ENCODE data around the gene PIGC.

PIGC gene

DNA sequence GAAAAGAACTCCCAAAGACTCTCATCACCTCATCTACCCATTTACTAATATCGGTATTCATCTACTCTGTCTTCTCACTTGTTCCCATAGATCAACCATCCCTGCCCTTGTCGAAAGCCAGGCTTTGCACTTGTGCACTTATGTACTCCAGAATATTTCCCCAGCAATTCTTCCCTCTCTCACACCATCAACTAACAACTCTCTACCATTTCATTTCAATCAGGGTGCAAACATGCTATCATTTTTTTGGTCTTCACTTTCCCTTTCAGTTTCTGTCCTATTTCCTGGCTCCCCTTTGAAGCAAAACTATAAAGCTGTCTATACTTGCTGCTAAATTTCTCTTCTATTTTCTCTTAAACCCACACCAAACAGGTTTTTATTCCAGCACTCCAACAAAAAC lies 16.7 kb downstream of the PIGC start:
- no peaks in the 10 kb centered on the region for H3K4me1 ChIP-seq (ENCODE audit: control insufficient read depth, insufficient read depth, low read length)
- no peaks in the 10 kb centered on the region for H3K36me3 ChIP-seq (ENCODE audit: insufficient read depth, low read length)
- no peak overlapping the region for H3K4me3 ChIP-seq (ENCODE audit: low read length)

DNA sequence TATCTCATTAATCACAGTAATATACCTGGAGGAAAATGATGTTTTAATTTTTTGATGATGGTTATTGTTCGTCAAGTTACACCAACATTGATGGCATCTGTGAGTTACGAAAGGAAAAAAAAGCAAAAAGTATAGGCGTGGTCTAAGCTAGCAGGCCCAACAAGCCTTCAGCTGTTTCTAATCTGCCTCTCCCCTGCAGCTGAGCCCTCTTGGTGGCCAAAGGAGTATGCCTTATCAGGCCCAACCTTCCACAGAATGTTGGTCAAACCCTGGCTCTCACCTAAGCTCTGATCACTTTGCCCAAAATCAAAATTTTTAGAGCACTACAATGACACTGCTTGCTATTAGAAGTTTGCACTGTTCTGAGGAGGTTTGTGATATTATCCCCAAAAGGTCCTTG lies 18.5 kb downstream of the PIGC start:
- no peak overlapping the region for H3K4me2 ChIP-seq (ENCODE audit: low read length)
- H3K36me3 ChIP-seq (ENCODE audit: insufficient read depth, low read length) = no peaks in the 10 kb centered on the region
- no peak overlapping the region for H3K9ac ChIP-seq (ENCODE audit: low read depth, low read length)
- H3K4me3 ChIP-seq (ENCODE audit: low read length) = no peak overlapping the region
- no peaks in the 10 kb centered on the region for H3K4me1 ChIP-seq (ENCODE audit: control insufficient read depth, insufficient read depth, low read length)
- no peaks in the 10 kb centered on the region for H3K27me3 ChIP-seq (ENCODE audit: control insufficient read depth, insufficient read depth, low read length)
- no peaks in the 10 kb centered on the region for H3K9me3 ChIP-seq (replicated peaks; ENCODE audit: low read length)

More for the DNA sequence above, 16.7 kb downstream of the PIGC start:
- no peak overlapping the region for H3K4me2 ChIP-seq (ENCODE audit: low read length)
- no peak overlapping the region for H3K9ac ChIP-seq (ENCODE audit: low read depth, low read length)
- H3K9me3 ChIP-seq (replicated peaks; ENCODE audit: low read length) = no peaks in the 10 kb centered on the region
- H3K27me3 ChIP-seq (ENCODE audit: control insufficient read depth, insufficient read depth, low read length) = no peaks in the 10 kb centered on the region

DNA sequence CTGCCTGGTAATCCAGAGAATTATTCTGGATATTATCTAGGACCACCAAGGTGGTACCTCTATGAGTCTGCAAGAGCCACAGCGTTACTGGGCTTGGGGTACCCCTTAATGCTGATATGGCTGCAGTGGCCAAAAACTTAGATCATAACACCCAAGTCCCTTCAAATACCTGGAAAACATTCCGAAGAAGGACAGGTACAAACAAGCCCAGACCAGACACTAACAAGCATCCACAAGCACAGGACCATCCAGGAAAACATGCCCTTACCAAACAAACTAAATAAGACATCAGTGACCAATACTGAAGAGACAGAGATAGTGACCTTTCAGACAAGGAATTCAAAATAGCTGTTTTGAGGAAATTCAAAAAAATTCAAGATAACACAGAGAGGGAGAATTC lies 20.5 kb downstream of the PIGC start:
- Histone ChIP-seq H3K4me1 (ENCODE audit: control insufficient read depth, insufficient read depth, low read length) (no peaks in the 10 kb centered on the region), H3K27me3 (ENCODE audit: control insufficient read depth, insufficient read depth, low read length) (no peaks in the 10 kb centered on the region), H3K4me3 (ENCODE audit: low read length) (no peak overlapping the region), H3K9ac (ENCODE audit: low read depth, low read length) (no peak overlapping the region), H3K9me3 (replicated peaks; ENCODE audit: low read length) (no peaks in the 10 kb centered on the region), H3K4me2 (ENCODE audit: low read length) (no peak overlapping the region), H3K36me3 (ENCODE audit: insufficient read depth, low read length) (no peaks in the 10 kb centered on the region)

DNA sequence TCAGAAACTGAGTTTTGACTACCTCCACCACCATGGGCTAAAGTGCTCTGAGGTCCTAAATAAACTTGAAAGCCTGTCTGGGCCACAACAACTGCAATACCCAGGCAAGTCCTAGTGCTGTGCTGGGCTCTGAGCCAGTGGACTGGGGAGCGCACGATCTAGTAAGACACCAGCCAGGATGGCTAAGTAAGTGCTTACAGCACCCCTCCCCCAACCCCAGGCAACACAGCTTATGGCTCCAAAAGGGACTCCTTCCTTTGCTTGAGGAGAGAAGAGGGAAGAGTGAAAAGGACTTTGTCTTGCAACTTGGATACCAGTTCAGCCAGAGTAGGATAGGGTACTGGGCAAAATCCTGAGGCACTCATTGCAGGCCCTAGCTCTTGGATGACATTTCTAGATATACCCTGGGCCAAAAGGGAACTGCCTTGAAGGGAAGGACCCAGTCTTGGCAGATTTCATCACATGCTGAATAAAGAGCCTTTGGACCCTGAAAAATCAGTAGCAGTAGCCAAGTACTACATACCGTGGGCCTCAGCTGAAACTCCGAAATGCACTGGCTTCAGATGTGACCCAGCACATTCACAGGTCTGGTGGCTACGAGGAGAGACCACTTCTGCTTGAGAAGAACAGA lies 21.8 kb downstream of the PIGC start:
- Histone ChIP-seq H3K4me3 (ENCODE audit: low read length) (no peak overlapping the region), H3K27me3 (ENCODE audit: control insufficient read depth, insufficient read depth, low read length) (no peaks in the 10 kb centered on the region), H3K4me2 (ENCODE audit: low read length) (no peak overlapping the region), H3K9ac (ENCODE audit: low read depth, low read length) (no peak overlapping the region), H3K4me1 (ENCODE audit: control insufficient read depth, insufficient read depth, low read length) (no peaks in the 10 kb centered on the region), H3K9me3 (replicated peaks; ENCODE audit: low read length) (no peaks in the 10 kb centered on the region), H3K36me3 (ENCODE audit: insufficient read depth, low read length) (no peaks in the 10 kb centered on the region)

DNA sequence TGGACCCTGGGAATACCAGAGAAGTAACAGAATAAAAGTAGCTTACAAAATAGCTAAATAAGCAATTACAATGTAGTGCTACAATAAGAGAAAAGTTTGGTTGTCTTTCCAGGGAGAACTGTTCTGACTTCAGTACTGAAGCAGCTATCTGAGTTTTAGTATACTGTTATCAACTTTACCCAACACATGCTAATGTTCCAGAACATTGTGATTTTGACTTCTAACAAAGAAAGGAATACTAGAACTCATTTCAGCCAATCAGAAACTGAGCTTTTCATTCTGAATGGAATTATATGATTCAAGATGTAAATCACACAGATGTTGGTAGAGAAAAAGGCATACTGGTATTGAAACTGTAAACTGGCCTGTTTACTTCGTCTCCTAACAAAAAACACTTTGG lies 23.5 kb downstream of the PIGC start, which contains the start of gene C1orf105:
Gene C1orf105 (plus strand): TSS at position 301 of the 400 bp plus-strand sequence. CDS start 201 bp downstream, outside the sequence.
- Histone ChIP-seq H3K27me3 (ENCODE audit: control insufficient read depth, insufficient read depth, low read length) (no peaks in the 10 kb centered on the region), H3K4me1 (ENCODE audit: control insufficient read depth, insufficient read depth, low read length) (no peaks in the 10 kb centered on the region)

DNA sequence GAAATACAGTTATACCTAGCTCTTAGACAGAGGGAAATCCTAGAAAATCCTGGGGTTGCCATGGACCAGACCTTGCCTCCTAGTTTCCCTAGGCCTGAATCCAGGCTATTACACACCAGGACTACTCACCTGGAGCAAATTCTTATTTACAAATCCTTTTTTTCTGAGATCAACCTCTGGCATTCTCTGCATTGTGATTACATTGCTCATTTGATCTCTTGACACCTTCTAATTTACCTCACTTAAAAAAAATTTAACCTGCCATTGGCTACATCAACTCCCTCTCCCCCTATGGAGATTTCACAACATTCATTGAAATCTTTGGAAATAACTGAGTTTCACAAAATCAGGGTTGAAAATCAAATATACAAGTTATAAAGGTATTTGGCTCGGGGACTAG lies 26.3 kb downstream of the PIGC start:
- no peaks in the 10 kb centered on the region for H3K9me3 ChIP-seq (replicated peaks; ENCODE audit: low read length)
- H3K4me3 ChIP-seq (ENCODE audit: low read length) = no peak overlapping the region
- no peak overlapping the region for H3K9ac ChIP-seq (ENCODE audit: low read depth, low read length)
- no peaks in the 10 kb centered on the region for H3K27me3 ChIP-seq (ENCODE audit: control insufficient read depth, insufficient read depth, low read length)
- no peaks in the 10 kb centered on the region for H3K4me1 ChIP-seq (ENCODE audit: control insufficient read depth, insufficient read depth, low read length)
- H3K4me2 ChIP-seq (ENCODE audit: low read length) = no peak overlapping the region
- H3K36me3 ChIP-seq (ENCODE audit: insufficient read depth, low read length) = no peaks in the 10 kb centered on the region

More for the DNA sequence above, 23.5 kb downstream of the PIGC start, which contains the start of gene C1orf105:
- Histone ChIP-seq H3K9ac (ENCODE audit: low read depth, low read length) (no peak within 1 kb of the TSS), H3K4me2 (ENCODE audit: low read length) (no peak within 1 kb of the TSS), H3K4me3 (ENCODE audit: low read length) (no peak within 1 kb of the TSS), H3K36me3 (ENCODE audit: insufficient read depth, low read length) (no peaks in the 10 kb centered on the region), H3K9me3 (replicated peaks; ENCODE audit: low read length) (no peaks in the 10 kb centered on the region)

DNA sequence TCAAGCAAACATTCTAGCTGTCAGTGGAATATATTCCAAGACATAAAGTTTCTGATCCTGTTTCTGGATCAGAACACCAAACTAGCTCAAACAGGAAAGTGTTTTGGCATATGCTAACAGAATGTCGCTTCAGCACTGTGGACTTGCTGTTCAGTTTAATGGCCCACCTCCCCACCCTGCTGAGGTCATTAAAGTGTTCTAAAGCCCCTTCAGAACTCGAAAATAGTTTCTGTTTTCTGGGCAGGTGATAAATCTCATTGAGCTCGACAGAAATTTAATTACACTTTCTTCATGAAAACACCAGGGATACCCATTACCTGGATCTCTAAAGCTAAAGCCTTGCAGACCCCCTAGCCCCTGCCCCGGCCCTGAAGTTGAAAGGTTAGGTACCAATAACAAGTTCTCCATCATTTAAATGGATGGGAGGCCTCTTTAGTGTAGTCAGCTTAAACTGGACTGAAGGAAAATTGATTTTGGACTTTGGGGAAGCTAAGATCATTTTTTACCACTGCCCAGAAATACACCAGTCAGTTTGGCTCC lies 27.3 kb downstream of the PIGC start:
- Histone ChIP-seq H3K9ac (ENCODE audit: low read depth, low read length) (no peak overlapping the region), H3K4me2 (ENCODE audit: low read length) (no peak overlapping the region), H3K9me3 (replicated peaks; ENCODE audit: low read length) (no peaks in the 10 kb centered on the region)

DNA sequence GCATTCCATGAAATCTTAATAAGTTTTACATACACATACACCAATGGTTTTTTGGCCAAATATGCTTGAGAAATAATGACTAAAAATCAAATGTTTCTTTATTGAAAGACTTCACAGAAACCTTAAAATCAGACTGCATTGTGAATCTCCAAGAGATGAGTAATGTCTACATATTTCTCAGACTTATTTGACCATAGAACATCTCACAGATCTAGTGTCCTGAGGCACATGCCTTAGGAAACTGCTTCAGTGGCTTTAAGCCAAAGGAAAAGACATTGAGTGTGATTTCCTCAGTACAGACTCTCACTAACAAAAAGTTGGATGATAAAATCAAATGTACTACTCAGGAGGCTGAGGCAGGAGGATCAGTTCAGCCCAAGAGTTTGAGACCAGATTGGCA lies 29.5 kb downstream of the PIGC start:
- H3K9ac ChIP-seq (ENCODE audit: low read depth, low read length) = no peak overlapping the region
- no peak overlapping the region for H3K4me2 ChIP-seq (ENCODE audit: low read length)
- no peaks in the 10 kb centered on the region for H3K9me3 ChIP-seq (replicated peaks; ENCODE audit: low read length)
- H3K27me3 ChIP-seq (ENCODE audit: control insufficient read depth, insufficient read depth, low read length) = no peaks in the 10 kb centered on the region
- no peak overlapping the region for H3K4me3 ChIP-seq (ENCODE audit: low read length)
- no peaks in the 10 kb centered on the region for H3K36me3 ChIP-seq (ENCODE audit: insufficient read depth, low read length)
- no peaks in the 10 kb centered on the region for H3K4me1 ChIP-seq (ENCODE audit: control insufficient read depth, insufficient read depth, low read length)

More for the DNA sequence above, 27.3 kb downstream of the PIGC start:
- Histone ChIP-seq H3K4me3 (ENCODE audit: low read length) (no peak overlapping the region), H3K27me3 (ENCODE audit: control insufficient read depth, insufficient read depth, low read length) (no peaks in the 10 kb centered on the region), H3K4me1 (ENCODE audit: control insufficient read depth, insufficient read depth, low read length) (no peaks in the 10 kb centered on the region), H3K36me3 (ENCODE audit: insufficient read depth, low read length) (no peaks in the 10 kb centered on the region)

DNA sequence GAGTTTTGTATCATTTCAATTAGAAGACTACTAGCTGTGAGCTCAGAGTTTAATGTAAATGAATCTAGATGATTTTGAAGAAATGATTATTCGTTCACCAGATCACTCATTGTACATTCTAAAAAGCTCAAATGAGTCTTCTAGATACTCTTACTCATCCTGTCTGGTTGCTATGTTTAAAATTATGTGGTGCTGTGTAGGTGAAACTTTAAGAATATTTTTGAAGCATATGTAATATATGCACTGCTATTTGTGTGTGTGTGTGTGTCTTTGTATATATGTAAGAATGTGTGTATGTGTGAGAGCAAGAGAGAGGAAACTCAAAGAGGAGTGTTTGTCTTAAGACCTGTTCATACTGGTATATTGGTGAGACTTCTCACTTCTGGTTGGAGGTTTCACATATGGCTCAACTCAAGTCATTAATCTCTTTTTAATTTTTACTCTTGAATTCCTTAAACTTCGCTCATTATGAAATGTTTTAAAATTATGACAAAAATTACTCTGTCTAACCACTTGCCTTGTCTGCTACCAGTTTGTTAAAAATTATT lies 32.0 kb downstream of the PIGC start:
- Histone ChIP-seq H3K4me3 (ENCODE audit: low read length) (no peak overlapping the region), H3K36me3 (ENCODE audit: insufficient read depth, low read length) (no peaks in the 10 kb centered on the region), H3K4me2 (ENCODE audit: low read length) (no peak overlapping the region)

DNA sequence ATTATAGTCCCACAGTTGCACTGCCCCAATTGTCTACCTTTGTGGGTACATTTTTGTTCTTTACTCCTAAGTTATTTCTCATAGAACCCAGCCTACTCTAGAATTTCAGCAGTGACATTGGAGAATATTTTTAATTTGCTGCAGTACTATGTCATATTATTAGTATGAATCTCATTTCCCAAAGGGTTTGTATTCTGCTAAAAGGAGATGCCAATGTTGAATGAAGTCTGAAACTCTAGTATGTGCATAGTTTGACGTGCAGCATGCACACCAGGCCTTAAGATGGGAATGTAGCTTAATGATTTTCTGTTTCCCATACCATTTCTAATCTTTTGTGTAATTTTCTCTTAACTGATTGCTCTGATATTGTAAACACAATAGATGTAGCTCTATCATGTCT lies 33.8 kb downstream of the PIGC start:
- H3K9ac ChIP-seq (ENCODE audit: low read depth, low read length) = no peak overlapping the region
- no peaks in the 10 kb centered on the region for H3K9me3 ChIP-seq (replicated peaks; ENCODE audit: low read length)
- H3K4me1 ChIP-seq (ENCODE audit: control insufficient read depth, insufficient read depth, low read length) = peaks cover 8% of the 10 kb centered on the region
- H3K4me2 ChIP-seq (ENCODE audit: low read length) = no peak overlapping the region
- no peaks in the 10 kb centered on the region for H3K36me3 ChIP-seq (ENCODE audit: insufficient read depth, low read length)
- no peak overlapping the region for H3K4me3 ChIP-seq (ENCODE audit: low read length)
- H3K27me3 ChIP-seq (ENCODE audit: control insufficient read depth, insufficient read depth, low read length) = no peaks in the 10 kb centered on the region

More for the DNA sequence above, 32.0 kb downstream of the PIGC start:
- Histone ChIP-seq H3K9me3 (replicated peaks; ENCODE audit: low read length) (no peaks in the 10 kb centered on the region), H3K9ac (ENCODE audit: low read depth, low read length) (no peak overlapping the region), H3K4me1 (ENCODE audit: control insufficient read depth, insufficient read depth, low read length) (peaks cover 4% of the 10 kb centered on the region), H3K27me3 (ENCODE audit: control insufficient read depth, insufficient read depth, low read length) (no peaks in the 10 kb centered on the region)

DNA sequence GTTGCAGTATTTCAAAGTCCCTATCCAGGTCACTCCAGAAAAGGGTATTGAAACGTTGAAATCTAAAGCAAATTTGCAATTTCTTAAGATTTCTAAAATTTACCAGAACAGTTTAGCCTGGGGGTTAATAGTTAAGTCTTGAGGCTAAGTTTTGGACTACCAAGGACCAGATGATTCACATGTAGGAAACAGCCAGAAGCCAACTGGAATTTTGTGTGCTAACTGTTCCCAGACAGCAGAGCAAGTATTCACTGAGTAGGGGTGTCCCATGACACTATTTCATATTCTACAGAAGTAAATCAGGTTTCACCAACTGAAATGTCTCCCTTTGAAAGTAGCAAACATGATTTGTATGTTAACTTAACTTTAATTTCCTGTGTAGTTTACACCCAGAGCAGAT lies 34.9 kb downstream of the PIGC start:
- H3K4me2 ChIP-seq (ENCODE audit: low read length) = no peak overlapping the region
- H3K27me3 ChIP-seq (ENCODE audit: control insufficient read depth, insufficient read depth, low read length) = no peaks in the 10 kb centered on the region
- peaks cover 13% of the 10 kb centered on the region for H3K4me1 ChIP-seq (ENCODE audit: control insufficient read depth, insufficient read depth, low read length)
- no peaks in the 10 kb centered on the region for H3K9me3 ChIP-seq (replicated peaks; ENCODE audit: low read length)
- H3K4me3 ChIP-seq (ENCODE audit: low read length) = no peak overlapping the region
- H3K36me3 ChIP-seq (ENCODE audit: insufficient read depth, low read length) = no peaks in the 10 kb centered on the region
- H3K9ac ChIP-seq (ENCODE audit: low read depth, low read length) = no peak overlapping the region

DNA sequence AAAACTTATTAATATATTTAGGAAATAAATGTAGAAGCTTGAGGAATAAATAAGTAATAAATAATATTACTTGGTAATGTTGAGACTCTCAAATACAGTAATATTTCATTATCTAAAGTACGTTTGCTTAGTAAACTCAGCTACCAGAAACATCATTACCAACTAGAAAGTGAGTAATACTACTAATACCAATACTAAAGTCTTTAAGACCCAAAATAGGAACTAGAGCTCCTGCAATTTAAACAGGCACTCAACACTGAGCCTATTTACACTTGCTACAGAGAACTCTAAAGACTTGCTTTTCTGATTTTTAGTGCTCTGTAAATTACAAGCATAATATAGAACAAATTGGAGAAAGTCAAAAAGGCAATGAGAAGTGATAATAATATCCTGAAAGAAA lies 36.9 kb downstream of the PIGC start:
- Histone ChIP-seq H3K4me2 (ENCODE audit: low read length) (no peak overlapping the region), H3K27me3 (ENCODE audit: control insufficient read depth, insufficient read depth, low read length) (no peaks in the 10 kb centered on the region), H3K4me1 (ENCODE audit: control insufficient read depth, insufficient read depth, low read length) (peaks cover 19% of the 10 kb centered on the region), H3K9me3 (replicated peaks; ENCODE audit: low read length) (no peaks in the 10 kb centered on the region), H3K36me3 (ENCODE audit: insufficient read depth, low read length) (no peaks in the 10 kb centered on the region), H3K9ac (ENCODE audit: low read depth, low read length) (no peak overlapping the region), H3K4me3 (ENCODE audit: low read length) (no peak overlapping the region)

All from skeletal muscle satellite cell (primary cell).